ENCODE data around the gene HNRNPF.

Gene HNRNPF

DNA sequence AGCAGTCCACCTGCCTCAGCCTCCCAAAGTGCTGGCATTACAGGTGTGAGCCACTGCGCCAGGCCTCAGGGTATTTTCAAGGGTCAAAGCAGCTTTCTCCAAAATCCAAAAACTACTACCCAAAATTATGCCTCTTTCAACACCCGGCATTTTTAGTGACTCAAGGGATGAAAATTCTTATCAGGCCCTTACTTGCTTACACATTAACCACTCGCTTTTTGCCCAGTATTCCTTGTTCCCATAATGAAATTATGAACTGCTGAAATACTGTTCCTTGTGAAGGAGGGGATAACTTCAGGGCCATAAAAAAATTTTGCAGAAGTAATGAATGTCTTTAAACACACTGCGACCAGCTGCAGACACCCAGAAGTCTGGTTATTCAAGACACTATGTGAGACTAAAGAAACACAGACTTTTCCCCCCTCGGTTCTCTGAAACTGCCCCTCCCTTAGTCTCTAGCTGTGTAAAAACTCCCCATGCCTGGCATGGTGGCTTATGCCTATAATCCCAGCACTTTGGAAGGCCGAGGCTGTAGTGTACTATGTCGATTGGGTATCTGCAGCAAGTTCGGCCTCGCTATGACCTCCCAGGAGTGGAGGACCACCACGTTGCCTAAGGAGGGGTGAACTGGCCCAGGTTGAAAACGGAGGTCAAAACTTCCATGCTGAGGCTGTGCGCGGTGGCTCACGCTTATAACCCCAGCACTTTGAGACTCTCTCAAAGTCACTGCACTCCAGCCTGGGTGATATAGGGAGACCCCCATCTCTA, 25.6 kb downstream of the HNRNPF start (continued):
- TF ChIP-seq, protein P1, sequence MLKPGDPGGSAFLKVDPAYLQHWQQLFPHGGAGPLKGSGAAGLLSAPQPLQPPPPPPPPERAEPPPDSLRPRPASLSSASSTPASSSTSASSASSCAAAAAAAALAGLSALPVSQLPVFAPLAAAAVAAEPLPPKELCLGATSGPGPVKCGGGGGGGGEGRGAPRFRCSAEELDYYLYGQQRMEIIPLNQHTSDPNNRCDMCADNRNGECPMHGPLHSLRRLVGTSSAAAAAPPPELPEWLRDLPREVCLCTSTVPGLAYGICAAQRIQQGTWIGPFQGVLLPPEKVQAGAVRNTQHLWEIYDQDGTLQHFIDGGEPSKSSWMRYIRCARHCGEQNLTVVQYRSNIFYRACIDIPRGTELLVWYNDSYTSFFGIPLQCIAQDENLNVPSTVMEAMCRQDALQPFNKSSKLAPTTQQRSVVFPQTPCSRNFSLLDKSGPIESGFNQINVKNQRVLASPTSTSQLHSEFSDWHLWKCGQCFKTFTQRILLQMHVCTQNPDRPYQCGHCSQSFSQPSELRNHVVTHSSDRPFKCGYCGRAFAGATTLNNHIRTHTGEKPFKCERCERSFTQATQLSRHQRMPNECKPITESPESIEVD (tag by site-specific recombination; IDR thresholded peaks at IDR 0.05), result peak; percentile 9; the same call in 1 of the 2 replicates
- no peak for TF ChIP-seq ZNF548 (tag by site-specific recombination; IDR thresholded peaks at IDR 0.05)

DNA sequence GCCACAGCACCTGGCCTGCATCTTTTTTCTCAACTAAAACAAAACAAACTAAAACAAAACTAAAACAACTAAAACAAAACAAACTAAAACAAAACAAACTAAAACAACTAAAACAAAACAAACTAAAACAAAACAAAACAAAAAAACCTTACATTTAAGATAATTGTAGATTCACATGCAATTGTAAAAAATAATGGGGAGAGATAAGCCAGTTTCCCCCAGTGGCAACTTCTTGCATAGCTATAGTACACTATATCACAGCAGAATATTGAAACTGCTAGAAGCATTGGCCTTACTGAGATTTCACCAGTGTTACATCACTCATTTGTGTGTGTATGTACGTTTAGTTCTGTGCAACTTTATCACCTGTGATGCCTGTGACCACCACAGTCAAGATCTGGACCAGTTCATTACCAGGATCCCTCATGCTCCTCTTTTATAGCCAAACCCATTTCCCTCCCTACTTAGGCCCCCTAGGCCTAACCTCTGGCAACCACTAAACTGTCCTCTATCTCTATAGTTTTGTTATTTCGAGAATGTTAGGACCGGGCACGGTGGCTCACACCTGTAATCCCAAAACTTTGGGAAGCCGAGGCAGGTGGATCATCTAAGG, 28.3 kb downstream of the HNRNPF start:
- CTCF ChIA-PET, result interaction anchor here (0.6 to 0.7 kb wide), 3 partner anchors 40 to 473 kb away, joined by 3 to 5 read pairs (median 3); no protein-coding TSS in a partner anchor
- no peak overlapping the region for H3K4me3 ChIP-seq (ENCODE audit: low read depth, low read length)
- POLR2A ChIA-PET, result no interaction called here
- TF ChIP-seq, protein P2, sequence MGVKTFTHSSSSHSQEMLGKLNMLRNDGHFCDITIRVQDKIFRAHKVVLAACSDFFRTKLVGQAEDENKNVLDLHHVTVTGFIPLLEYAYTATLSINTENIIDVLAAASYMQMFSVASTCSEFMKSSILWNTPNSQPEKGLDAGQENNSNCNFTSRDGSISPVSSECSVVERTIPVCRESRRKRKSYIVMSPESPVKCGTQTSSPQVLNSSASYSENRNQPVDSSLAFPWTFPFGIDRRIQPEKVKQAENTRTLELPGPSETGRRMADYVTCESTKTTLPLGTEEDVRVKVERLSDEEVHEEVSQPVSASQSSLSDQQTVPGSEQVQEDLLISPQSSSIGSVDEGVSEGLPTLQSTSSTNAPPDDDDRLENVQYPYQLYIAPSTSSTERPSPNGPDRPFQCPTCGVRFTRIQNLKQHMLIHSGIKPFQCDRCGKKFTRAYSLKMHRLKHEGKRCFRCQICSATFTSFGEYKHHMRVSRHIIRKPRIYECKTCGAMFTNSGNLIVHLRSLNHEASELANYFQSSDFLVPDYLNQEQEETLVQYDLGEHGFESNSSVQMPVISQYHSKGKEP (tag by site-specific recombination; IDR thresholded peaks at IDR 0.05), result peak; percentile 59
- no peak for TF ChIP-seq ZNF394 (tag by site-specific recombination; IDR thresholded peaks at IDR 0.05; ENCODE audit: borderline replicate concordance)
- TF ChIP-seq ZNF670 (tag by site-specific recombination; IDR thresholded peaks at IDR 0.05; ENCODE audit: low read depth), result no peak
- TF ChIP-seq, protein P3, sequence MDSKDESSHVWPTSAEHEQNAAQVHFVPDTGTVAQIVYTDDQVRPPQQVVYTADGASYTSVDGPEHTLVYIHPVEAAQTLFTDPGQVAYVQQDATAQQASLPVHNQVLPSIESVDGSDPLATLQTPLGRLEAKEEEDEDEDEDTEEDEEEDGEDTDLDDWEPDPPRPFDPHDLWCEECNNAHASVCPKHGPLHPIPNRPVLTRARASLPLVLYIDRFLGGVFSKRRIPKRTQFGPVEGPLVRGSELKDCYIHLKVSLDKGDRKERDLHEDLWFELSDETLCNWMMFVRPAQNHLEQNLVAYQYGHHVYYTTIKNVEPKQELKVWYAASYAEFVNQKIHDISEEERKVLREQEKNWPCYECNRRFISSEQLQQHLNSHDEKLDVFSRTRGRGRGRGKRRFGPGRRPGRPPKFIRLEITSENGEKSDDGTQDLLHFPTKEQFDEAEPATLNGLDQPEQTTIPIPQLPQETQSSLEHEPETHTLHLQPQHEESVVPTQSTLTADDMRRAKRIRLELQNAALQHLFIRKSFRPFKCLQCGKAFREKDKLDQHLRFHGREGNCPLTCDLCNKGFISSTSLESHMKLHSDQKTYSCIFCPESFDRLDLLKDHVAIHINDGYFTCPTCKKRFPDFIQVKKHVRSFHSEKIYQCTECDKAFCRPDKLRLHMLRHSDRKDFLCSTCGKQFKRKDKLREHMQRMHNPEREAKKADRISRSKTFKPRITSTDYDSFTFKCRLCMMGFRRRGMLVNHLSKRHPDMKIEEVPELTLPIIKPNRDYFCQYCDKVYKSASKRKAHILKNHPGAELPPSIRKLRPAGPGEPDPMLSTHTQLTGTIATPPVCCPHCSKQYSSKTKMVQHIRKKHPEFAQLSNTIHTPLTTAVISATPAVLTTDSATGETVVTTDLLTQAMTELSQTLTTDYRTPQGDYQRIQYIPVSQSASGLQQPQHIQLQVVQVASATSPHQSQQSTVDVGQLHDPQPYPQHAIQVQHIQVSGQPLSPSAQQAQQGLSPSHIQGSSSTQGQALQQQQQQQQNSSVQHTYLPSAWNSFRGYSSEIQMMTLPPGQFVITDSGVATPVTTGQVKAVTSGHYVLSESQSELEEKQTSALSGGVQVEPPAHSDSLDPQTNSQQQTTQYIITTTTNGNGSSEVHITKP (tag by site-specific recombination; IDR thresholded peaks at IDR 0.05), result peak; percentile 72
- TF ChIP-seq ZNF114 (tag by site-specific recombination; IDR thresholded peaks at IDR 0.05), result no peak
- no peak for TF ChIP-seq ZNF266 (tag by site-specific recombination; IDR thresholded peaks at IDR 0.05; ENCODE audit: low read depth)
- TF ChIP-seq, protein P4, sequence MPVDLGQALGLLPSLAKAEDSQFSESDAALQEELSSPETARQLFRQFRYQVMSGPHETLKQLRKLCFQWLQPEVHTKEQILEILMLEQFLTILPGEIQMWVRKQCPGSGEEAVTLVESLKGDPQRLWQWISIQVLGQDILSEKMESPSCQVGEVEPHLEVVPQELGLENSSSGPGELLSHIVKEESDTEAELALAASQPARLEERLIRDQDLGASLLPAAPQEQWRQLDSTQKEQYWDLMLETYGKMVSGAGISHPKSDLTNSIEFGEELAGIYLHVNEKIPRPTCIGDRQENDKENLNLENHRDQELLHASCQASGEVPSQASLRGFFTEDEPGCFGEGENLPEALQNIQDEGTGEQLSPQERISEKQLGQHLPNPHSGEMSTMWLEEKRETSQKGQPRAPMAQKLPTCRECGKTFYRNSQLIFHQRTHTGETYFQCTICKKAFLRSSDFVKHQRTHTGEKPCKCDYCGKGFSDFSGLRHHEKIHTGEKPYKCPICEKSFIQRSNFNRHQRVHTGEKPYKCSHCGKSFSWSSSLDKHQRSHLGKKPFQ (tag by site-specific recombination; IDR thresholded peaks at IDR 0.05), result no peak
- no peak for TF ChIP-seq ZNF510 (tag by site-specific recombination; IDR thresholded peaks at IDR 0.05; ENCODE audit: insufficient replicate concordance)
- no peak for TF ChIP-seq ZNF501 (tag by site-specific recombination; IDR thresholded peaks at IDR 0.05)
- TF ChIP-seq, protein P5, sequence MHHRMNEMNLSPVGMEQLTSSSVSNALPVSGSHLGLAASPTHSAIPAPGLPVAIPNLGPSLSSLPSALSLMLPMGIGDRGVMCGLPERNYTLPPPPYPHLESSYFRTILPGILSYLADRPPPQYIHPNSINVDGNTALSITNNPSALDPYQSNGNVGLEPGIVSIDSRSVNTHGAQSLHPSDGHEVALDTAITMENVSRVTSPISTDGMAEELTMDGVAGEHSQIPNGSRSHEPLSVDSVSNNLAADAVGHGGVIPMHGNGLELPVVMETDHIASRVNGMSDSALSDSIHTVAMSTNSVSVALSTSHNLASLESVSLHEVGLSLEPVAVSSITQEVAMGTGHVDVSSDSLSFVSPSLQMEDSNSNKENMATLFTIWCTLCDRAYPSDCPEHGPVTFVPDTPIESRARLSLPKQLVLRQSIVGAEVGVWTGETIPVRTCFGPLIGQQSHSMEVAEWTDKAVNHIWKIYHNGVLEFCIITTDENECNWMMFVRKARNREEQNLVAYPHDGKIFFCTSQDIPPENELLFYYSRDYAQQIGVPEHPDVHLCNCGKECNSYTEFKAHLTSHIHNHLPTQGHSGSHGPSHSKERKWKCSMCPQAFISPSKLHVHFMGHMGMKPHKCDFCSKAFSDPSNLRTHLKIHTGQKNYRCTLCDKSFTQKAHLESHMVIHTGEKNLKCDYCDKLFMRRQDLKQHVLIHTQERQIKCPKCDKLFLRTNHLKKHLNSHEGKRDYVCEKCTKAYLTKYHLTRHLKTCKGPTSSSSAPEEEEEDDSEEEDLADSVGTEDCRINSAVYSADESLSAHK (tag by site-specific recombination; IDR thresholded peaks at IDR 0.05), result peak; percentile 89
- TF ChIP-seq ZNF433 (tag by site-specific recombination; IDR thresholded peaks at IDR 0.05; ENCODE audit: low read depth), result no peak
- no peak for TF ChIP-seq ZNF404 (tag by site-specific recombination; IDR thresholded peaks at IDR 0.05)
- no peak for TF ChIP-seq ZNF544 (tag by site-specific recombination; IDR thresholded peaks at IDR 0.05)
- TF ChIP-seq ZNF335 (tag by site-specific recombination; conservative IDR thresholded peaks at IDR 0.05), result peak; percentile 37; the same call in 1 of the 2 replicates
- TF ChIP-seq ZNF138 (tag by site-specific recombination; IDR thresholded peaks at IDR 0.05; ENCODE audit: borderline replicate concordance), result no peak
- 0 out of 2 replicates have a peak, but pooled peaks have one; percentile 23 for TF ChIP-seq TRIM28 (IDR thresholded peaks at IDR 0.05; ENCODE audit: borderline replicate concordance, low read length)
- TF ChIP-seq, protein P6, sequence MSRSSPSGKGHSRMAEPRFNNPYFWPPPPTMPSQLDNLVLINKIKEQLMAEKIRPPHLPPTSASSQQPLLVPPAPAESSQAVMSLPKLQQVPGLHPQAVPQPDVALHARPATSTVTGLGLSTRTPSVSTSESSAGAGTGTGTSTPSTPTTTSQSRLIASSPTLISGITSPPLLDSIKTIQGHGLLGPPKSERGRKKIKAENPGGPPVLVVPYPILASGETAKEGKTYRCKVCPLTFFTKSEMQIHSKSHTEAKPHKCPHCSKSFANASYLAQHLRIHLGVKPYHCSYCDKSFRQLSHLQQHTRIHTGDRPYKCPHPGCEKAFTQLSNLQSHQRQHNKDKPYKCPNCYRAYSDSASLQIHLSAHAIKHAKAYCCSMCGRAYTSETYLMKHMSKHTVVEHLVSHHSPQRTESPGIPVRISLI (tag by site-specific recombination; IDR thresholded peaks at IDR 0.05), result no peak
- no peak for TF ChIP-seq MYNN (tag by site-specific recombination; IDR thresholded peaks at IDR 0.05; ENCODE audit: borderline replicate concordance)

More for the DNA sequence above, 28.3 kb downstream of the HNRNPF start:
- Histone ChIP-seq H3K27ac (ENCODE audit: extremely low read depth, low read depth, low read length) (no peak overlapping the region), H3K9me3 (ENCODE audit: control insufficient read depth, insufficient read depth, low read depth, low read length) (no peaks in the 10 kb centered on the region), H3K36me3 (ENCODE audit: control insufficient read depth in 2 of 2, insufficient read depth in 1 of 2, low read length in 2 of 2) (peaks cover 3 to 9% of the 10 kb centered on the region in 2 experiments; a peak in 2 of 3 replicates), H3K4me1 (ENCODE audit: control insufficient read depth, insufficient read depth, low read length) (no peaks in the 10 kb centered on the region)

Data from HEK293 (cell line).